ENCODE measurements around the gene SERINC3. TPM values are rescaled to one million over a fixed set of nuclear protein-coding genes. Genes with fewer than 3 reads are reported as not detected.

Gene SERINC3
- total RNA-seq, 1 experiment from 2014 or later = 41.3 TPM

- no peak for TF ChIP-seq E2F4 (CRISPR knock-in tag; IDR thresholded peaks at IDR 0.05; ENCODE audit: borderline replicate concordance, low read depth)
- no peak for TF ChIP-seq E2F5 (CRISPR knock-in tag; IDR thresholded peaks at IDR 0.05)
- no peak for TF ChIP-seq USF2 (CRISPR knock-in tag; IDR thresholded peaks at IDR 0.05)
- TF ChIP-seq CREB1 (CRISPR knock-in tag; IDR thresholded peaks at IDR 0.05) = no peak
- no peak for TF ChIP-seq ZNF263 (CRISPR knock-in tag; IDR thresholded peaks at IDR 0.05; ENCODE audit: low read depth)
- no peak for TF ChIP-seq FOXP4 (CRISPR knock-in tag; IDR thresholded peaks at IDR 0.05)
- TF ChIP-seq ZNF138 (CRISPR knock-in tag; conservative IDR thresholded peaks at IDR 0.05) = no peak
Measured at GRCh38 chr20:44526129-44526528, 4.3 kb upstream of the SERINC3 start (continued).

GRCh38 chr20:44523746-44524145, 1.9 kb upstream of the SERINC3 start:
- Mint-ChIP-seq H3K36me3 (no peaks in the 10 kb centered on the region; the same call in 1 of the 2 replicates), H3K27ac (no peak overlapping the region), H3K27me3 (ENCODE audit: low read depth) (no peaks in the 10 kb centered on the region), H3K9me3 (peaks cover 4% of the 10 kb centered on the region), H3K4me1 (peaks cover 53% of the 10 kb centered on the region), H3K4me3 (no peak overlapping the region)
- ChIA-PET POLR2A (no interaction called here), CTCF (no interaction called here)
- DNase-seq (ENCODE audit: low spot score) = no peak
- no peak for ATAC-seq
- TF ChIP-seq MXD4 (CRISPR knock-in tag; IDR thresholded peaks at IDR 0.05; ENCODE audit: borderline replicate concordance) (no peak), KAT7 (CRISPR knock-in tag; IDR thresholded peaks at IDR 0.05; ENCODE audit: borderline replicate concordance) (no peak), ZNF416 (CRISPR knock-in tag; IDR thresholded peaks at IDR 0.05) (no peak), FOXP1 (CRISPR knock-in tag; IDR thresholded peaks at IDR 0.05; ENCODE audit: borderline replicate concordance) (no peak), NR2C2 (CRISPR knock-in tag; IDR thresholded peaks at IDR 0.05) (no peak), ZNF232 (CRISPR knock-in tag; IDR thresholded peaks at IDR 0.05) (no peak), GABPB1 (CRISPR knock-in tag; IDR thresholded peaks at IDR 0.05) (no peak), NFE2L1 (CRISPR knock-in tag; IDR thresholded peaks at IDR 0.05) (no peak), TP53 (CRISPR knock-in tag; IDR thresholded peaks at IDR 0.05) (no peak), AR (CRISPR knock-in tag; IDR thresholded peaks at IDR 0.05) (no peak), RORB (CRISPR knock-in tag; IDR thresholded peaks at IDR 0.05) (no peak), ZNF138 (CRISPR knock-in tag; conservative IDR thresholded peaks at IDR 0.05) (no peak), FOXK1 (CRISPR knock-in tag; IDR thresholded peaks at IDR 0.05) (no peak), EMX1 (CRISPR knock-in tag; IDR thresholded peaks at IDR 0.05) (no peak), USF1 (CRISPR knock-in tag; IDR thresholded peaks at IDR 0.05) (no peak), ZNF671 (CRISPR knock-in tag; IDR thresholded peaks at IDR 0.05) (no peak), ZNF532 (CRISPR knock-in tag; IDR thresholded peaks at IDR 0.05; ENCODE audit: borderline replicate concordance) (no peak)

Data from WTC11 (cell line).